CD4-positive, CD25-positive, alpha-beta regulatory T cell (primary cell): ENCODE results near the gene CD276. TPM values are rescaled to one million over a fixed set of nuclear protein-coding genes. Genes with fewer than 3 reads are reported as not detected.

Experiments
- ATAC-seq, 2 donors: fragments of 150-1000 bp; cut with Tn5 transposase; one replicate each; pipeline ENCODE4 v1.10.0; 2021; ENCODE audit warnings: low read depth in 2 of 2, moderate number of reproducible peaks in 2 of 2, moderate library complexity in 1 of 2
- DNase-seq, 3 donors: peaks; one replicate each; pipeline versions ENCODE4 v3.0.0 to v3.0.0-alpha.2; 2012 to 2022; ENCODE audit warnings: mixed read lengths in 1 of 3
- H3K27ac ChIP-seq: one replicate; pipeline ENCODE4 v1.7.0; 2013; ENCODE audit warnings: mild to moderate bottlenecking, low read length; ENCODE audit not compliant: insufficient read depth, poor library complexity, severe bottlenecking
- H3K27me3 ChIP-seq: one replicate; pipeline ENCODE4 v1.7.0; 2013; ENCODE audit warnings: low read length; ENCODE audit not compliant: control insufficient read depth, insufficient read depth
- H3K36me3 ChIP-seq: one replicate; pipeline ENCODE4 v1.7.0; 2013; ENCODE audit warnings: mild to moderate bottlenecking, low read length, moderate library complexity; ENCODE audit not compliant: control insufficient read depth, insufficient read depth
- H3K4me1 ChIP-seq: 2 replicates; pipeline ENCODE4 v1.7.0; 2013; ENCODE audit warnings: mild to moderate bottlenecking, low read length; ENCODE audit not compliant: insufficient read depth, control insufficient read depth, poor library complexity, severe bottlenecking
- H3K4me3 ChIP-seq: one replicate; pipeline ENCODE4 v1.7.0; 2013; ENCODE audit warnings: low read depth, mild to moderate bottlenecking, low read length, moderate library complexity
- H3K9me3 ChIP-seq, 2 experiments: 1 replicate in 1 of 2; 2 replicates in 1 of 2; pipeline ENCODE4 v1.7.0; 2013; ENCODE audit warnings: low read length in 2 of 2, mild to moderate bottlenecking in 1 of 2, moderate library complexity in 1 of 2; ENCODE audit not compliant: control insufficient read depth in 2 of 2
- H3K27ac Mint-ChIP-seq, 3 donors: one replicate each; pipeline ENCODE4 v1.8.0; 2020 to 2022; ENCODE audit warnings: mild to moderate bottlenecking in 3 of 3, mixed read lengths in 3 of 3, moderate library complexity in 2 of 3
- H3K27me3 Mint-ChIP-seq: one replicate; pipeline ENCODE4 v1.8.0; 2022; ENCODE audit warnings: mild to moderate bottlenecking, mixed read lengths
- H3K36me3 Mint-ChIP-seq: one replicate; pipeline ENCODE4 v1.8.0; 2020; ENCODE audit warnings: mixed read lengths
- H3K4me1 Mint-ChIP-seq, 4 donors: one replicate each; pipeline ENCODE4 v1.8.0; 2020 to 2022; ENCODE audit warnings: mixed read lengths in 4 of 4, mild to moderate bottlenecking in 1 of 4
- H3K4me3 Mint-ChIP-seq, 4 donors: one replicate each; pipeline ENCODE4 v1.8.0; 2020 to 2022; ENCODE audit warnings: mild to moderate bottlenecking in 4 of 4, mixed read lengths in 4 of 4, moderate library complexity in 3 of 4
- H3K9me3 Mint-ChIP-seq, 7 donors: one replicate each; pipeline ENCODE4 v1.8.0; 2020 to 2022; ENCODE audit warnings: mixed read lengths in 7 of 7, mild to moderate bottlenecking in 3 of 7, moderate library complexity in 2 of 7
- polyA plus RNA-seq, 4 donors: library from polyadenylated mRNA; unstranded; fragments of 300-500 nt; fragmentation: Illumina TruSeq; gene quantifications; one replicate each; pipeline ENCODE4 v1.2.3, GENCODE V29; 2021
- total RNA-seq: library from RNA; stranded (reverse); gene quantifications from one replicate; pipeline ENCODE4 v1.2.3, GENCODE V29; 2022

CD276 gene
- total and polyA plus RNA-seq, 5 donors from 2014 or later: not detected

DNA sequence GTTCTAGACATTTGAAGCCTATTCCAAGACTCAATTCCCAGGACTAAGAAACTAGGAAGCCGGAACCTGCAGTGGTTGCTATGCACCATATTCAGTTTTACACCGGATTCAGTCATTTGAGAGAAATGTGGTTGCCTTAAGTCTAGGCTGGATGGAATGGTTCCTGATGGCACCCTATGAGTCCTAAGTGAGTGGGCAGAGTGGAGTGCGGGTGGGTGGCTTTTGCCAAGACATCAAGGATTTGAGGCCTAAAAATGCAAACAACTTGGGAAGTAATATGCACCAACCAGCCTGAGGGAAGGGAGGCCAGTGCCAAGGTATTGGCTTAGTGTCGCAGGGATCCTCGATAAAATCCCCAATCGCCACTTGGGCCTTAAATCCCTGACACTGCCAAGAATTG, 4.2 kb upstream of the CD276 start:
- Mint-ChIP-seq H3K36me3 (no peaks in the 10 kb centered on the region), H3K27me3 (peaks cover 34% of the 10 kb centered on the region), H3K4me3 (no peak overlapping the region), H3K9me3 (no peaks in the 10 kb centered on the region), H3K4me1 (peaks cover 0 to 12% (median 3%) of the 10 kb centered on the region in 4 donors), H3K27ac (no peak overlapping the region)
- peaks cover 4% of the 10 kb centered on the region for H3K27me3 ChIP-seq
- H3K27ac ChIP-seq: no peak overlapping the region
- no peaks in the 10 kb centered on the region for H3K9me3 ChIP-seq
- peaks cover 12% of the 10 kb centered on the region for H3K4me1 ChIP-seq
- H3K4me3 ChIP-seq: no peak overlapping the region
- DNase-seq: no peak
- no peaks in the 10 kb centered on the region for H3K36me3 ChIP-seq
- ATAC-seq: no peak

DNA sequence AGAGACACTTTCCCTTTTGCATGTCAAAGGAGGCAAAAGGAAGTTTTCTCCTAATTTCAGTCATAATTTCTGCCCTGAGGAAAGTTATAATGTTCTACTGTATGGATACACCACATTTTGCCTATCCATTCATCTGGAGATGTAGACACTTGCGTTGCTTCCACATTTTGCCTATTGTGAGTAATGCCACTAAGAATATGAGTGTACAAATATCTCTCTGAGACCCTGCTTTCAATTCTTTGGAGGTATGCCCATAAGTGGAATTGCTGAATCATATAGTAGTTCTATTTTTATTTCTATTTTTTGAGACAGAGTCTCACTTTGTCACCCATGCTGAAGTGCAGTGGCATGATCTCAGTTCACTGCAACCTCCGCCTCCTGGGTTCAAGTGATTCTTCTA, 3.6 kb upstream of the CD276 start:
- no peak overlapping the region for H3K27ac ChIP-seq
- ATAC-seq (no peak), DNase-seq (no peak)
- no peaks in the 10 kb centered on the region for H3K36me3 ChIP-seq
- H3K4me1 ChIP-seq: peaks cover 15% of the 10 kb centered on the region
- peaks cover 6% of the 10 kb centered on the region for H3K27me3 ChIP-seq
- no peaks in the 10 kb centered on the region for H3K9me3 ChIP-seq
- Mint-ChIP-seq H3K9me3 (peaks cover 0 to 2% (median 0%) of the 10 kb centered on the region in 7 donors), H3K36me3 (no peaks in the 10 kb centered on the region), H3K27me3 (peaks cover 40% of the 10 kb centered on the region), H3K4me3 (no peak overlapping the region), H3K27ac (no peak overlapping the region), H3K4me1 (peaks cover 0 to 14% (median 3%) of the 10 kb centered on the region in 4 donors)
- no peak overlapping the region for H3K4me3 ChIP-seq

DNA sequence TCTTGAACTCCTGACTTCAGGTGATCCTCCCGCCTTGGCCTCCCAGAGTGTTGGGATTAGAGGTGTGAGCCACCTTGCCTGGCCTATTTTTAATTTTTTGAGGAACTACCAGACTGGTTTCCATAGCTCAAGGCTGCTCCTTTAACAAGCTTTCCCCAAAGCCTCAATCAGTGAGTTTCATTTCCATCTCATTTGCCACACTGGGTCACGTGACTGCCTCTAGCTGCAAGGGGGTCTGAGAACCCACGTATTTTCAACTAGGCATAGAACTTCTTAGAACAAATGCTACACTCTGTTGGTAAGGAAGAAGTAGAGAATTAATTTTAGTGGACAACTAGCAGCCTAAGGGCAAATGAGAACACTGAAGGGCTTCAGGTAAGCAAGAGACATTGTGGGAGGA, 3.1 kb upstream of the CD276 start:
- H3K27ac Mint-ChIP-seq: no peak overlapping the region
- H3K27ac ChIP-seq: no peak overlapping the region
- peaks cover 9% of the 10 kb centered on the region for H3K27me3 ChIP-seq
- peaks cover 0 to 14% (median 3%) of the 10 kb centered on the region in 4 donors for H3K4me1 Mint-ChIP-seq
- H3K9me3 Mint-ChIP-seq: peaks cover 0 to 2% (median 0%) of the 10 kb centered on the region in 7 donors
- H3K4me3 ChIP-seq: no peak overlapping the region
- no peaks in the 10 kb centered on the region for H3K36me3 ChIP-seq
- H3K27me3 Mint-ChIP-seq: peaks cover 45% of the 10 kb centered on the region
- H3K4me3 Mint-ChIP-seq: no peak overlapping the region
- DNase-seq (no peak), ATAC-seq (no peak)
- no peaks in the 10 kb centered on the region for H3K9me3 ChIP-seq
- H3K36me3 Mint-ChIP-seq: no peaks in the 10 kb centered on the region
- H3K4me1 ChIP-seq: peaks cover 15% of the 10 kb centered on the region

DNA sequence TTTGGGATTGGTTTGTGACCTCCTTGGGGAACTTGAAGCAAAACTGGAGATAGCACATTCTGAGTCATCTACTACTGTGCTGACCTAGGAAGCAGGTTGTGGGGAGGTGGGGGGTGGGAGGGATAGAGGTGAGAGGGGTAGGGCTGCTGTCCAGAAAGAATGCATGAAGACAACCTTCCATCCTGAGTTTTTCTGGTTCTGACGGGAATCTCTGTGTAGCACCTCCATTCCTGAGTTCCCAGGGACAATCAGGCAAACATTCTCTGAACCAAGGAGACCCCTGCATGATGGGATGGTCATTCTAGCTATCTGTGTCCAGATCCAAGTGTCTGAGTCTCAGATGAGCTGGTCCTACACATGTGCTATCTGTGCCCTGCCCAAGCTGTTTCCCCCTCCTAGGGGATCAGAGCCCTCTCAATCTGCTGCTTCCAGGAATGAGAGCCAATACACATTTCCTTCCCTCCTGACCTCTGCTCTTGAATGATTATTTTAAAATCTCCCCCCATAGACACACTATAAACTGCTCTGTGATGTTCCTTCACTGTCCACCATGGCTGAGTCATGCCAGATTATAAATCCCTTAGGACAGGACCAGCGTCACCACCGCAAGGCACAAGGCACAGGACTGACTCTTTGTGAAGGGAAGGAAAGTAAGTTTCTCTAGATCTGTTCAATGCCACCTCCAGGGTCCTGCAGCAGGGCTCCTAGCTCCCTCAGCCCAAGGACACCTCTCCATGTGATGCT, 2.2 kb upstream of the CD276 start:
- H3K4me3 ChIP-seq: no peak overlapping the region
- Mint-ChIP-seq H3K4me3 (no peak overlapping the region), H3K27me3 (peaks cover 52% of the 10 kb centered on the region), H3K4me1 (peaks cover 0 to 14% (median 3%) of the 10 kb centered on the region in 4 donors), H3K9me3 (peaks cover 0 to 2% (median 0%) of the 10 kb centered on the region in 7 donors), H3K36me3 (no peaks in the 10 kb centered on the region), H3K27ac (no peak overlapping the region)
- no peak overlapping the region for H3K27ac ChIP-seq
- peaks cover 15% of the 10 kb centered on the region for H3K27me3 ChIP-seq
- no peaks in the 10 kb centered on the region for H3K9me3 ChIP-seq
- DNase-seq: no peak
- H3K4me1 ChIP-seq: peaks cover 15% of the 10 kb centered on the region
- no peaks in the 10 kb centered on the region for H3K36me3 ChIP-seq
- ATAC-seq: no peak

DNA sequence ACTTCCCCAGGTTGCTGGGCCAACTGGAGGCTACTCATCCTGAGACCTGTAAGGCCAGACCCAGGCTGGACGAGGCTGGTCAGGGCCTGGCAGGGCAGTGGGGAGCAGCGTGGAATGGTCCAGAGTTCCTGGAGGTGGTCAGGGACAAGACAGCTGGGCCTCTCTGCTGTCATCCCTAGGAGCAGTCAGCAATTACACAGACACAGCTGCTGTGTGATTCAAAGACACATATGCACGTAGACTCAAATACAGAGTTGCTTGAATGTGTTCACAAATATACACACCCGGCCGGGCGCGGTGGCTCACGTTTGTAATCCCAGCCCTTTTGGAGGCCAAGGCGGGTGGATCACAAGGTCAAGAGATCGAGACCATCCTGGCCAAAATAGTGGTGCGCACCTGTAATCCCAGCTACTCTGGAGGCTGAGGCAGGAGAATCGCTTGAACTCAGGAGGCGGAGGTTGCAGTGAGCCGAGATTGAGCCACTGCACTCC, 1.5 kb upstream of the CD276 start:
- peaks cover 15% of the 10 kb centered on the region for H3K4me1 ChIP-seq
- no peak overlapping the region for H3K27ac ChIP-seq
- no peak overlapping the region for H3K4me3 Mint-ChIP-seq
- peaks cover 15% of the 10 kb centered on the region for H3K27me3 ChIP-seq
- no peak overlapping the region for H3K4me3 ChIP-seq
- peaks cover 0 to 14% (median 3%) of the 10 kb centered on the region in 4 donors for H3K4me1 Mint-ChIP-seq
- peaks cover 0 to 4% (median 0%) of the 10 kb centered on the region in 7 donors for H3K9me3 Mint-ChIP-seq
- DNase-seq (no peak), ATAC-seq (no peak)
- H3K27me3 Mint-ChIP-seq: peaks cover 52% of the 10 kb centered on the region
- H3K9me3 ChIP-seq: no peaks in the 10 kb centered on the region
- no peaks in the 10 kb centered on the region for H3K36me3 ChIP-seq
- no peaks in the 10 kb centered on the region for H3K36me3 Mint-ChIP-seq
- H3K27ac Mint-ChIP-seq: no peak overlapping the region

DNA sequence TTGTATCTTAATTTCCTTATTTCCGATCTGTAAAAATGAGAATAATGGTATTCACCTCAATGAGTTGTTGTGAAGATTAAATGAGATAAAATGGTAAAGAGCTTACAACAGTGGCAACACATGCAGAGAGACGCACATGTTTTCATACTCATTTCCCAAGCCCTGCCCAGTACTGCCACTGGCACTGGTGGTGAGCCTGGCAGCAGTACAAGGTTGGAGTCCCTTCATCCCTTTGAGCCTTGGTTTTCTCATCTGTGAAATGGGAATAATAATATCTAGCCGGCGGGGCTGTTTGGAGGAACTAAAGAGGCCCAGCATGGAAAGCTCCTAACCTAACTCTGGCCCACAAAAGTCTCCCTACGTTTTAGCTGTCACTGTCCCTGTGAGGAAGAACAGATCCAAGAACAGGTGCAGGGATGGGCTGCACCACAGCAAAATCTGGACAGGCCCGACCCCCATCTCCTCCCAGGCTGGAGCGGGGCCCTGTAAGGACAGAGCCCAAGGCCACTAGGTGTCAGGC, 866 bp upstream of the CD276 start:
- Mint-ChIP-seq H3K27me3 (peaks cover 52% of the 10 kb centered on the region), H3K4me1 (peaks cover 0 to 14% (median 3%) of the 10 kb centered on the region in 4 donors), H3K9me3 (peaks cover 0 to 6% (median 0%) of the 10 kb centered on the region in 7 donors), H3K4me3 (peak overlapping the region in 3 of 4 donors; percentile 33 to 74 (median 72)), H3K27ac (no peak overlapping the region), H3K36me3 (no peaks in the 10 kb centered on the region)
- DNase-seq (no peak), ATAC-seq (no peak)
- peaks cover 15% of the 10 kb centered on the region for H3K4me1 ChIP-seq
- H3K27ac ChIP-seq: no peak overlapping the region
- H3K4me3 ChIP-seq: no peak overlapping the region
- no peaks in the 10 kb centered on the region for H3K9me3 ChIP-seq
- no peaks in the 10 kb centered on the region for H3K36me3 ChIP-seq
- H3K27me3 ChIP-seq: peaks cover 15% of the 10 kb centered on the region

DNA sequence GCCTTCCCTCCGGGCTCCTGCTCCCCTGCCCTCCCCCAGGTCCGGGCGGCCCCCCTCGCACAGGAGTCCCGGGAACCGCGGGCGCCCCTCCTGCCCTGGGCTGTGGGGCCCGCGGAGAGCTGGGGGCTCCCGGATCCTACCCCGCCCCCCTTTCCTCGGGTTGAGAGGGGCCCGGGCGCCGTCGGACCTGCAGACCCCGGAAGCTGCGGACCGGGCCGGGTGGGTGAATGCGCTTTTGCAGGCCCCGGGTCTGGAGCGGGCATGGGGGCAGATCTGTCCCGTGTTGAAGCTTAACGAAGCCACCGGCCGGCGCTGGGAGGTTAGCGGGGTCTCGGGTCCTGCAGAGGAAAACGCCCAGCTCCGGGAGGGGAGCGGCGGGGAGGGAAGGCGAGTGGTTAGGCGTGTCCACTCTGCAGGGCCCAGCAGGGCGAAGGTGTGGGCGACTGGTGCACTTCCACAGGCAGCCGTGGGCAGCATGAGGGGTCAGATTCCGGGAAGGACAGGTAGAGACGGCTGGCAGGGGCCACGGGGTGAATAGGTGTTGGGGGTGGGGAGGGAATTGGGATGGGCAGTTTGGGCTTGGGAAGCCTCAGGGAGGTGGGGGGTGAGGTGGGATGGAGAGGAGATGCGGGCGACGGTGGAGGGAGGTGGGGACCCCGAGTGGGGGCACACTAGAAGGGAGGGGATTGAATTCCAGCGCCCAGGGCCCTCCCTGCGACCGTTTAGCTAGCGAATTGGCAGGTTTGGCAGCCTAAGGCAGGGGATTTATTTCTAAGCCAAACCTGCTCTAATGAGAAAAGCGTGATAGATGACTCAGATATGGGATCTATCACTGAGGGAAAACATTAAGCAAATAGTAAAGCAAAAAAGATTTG, 635 bp downstream of the CD276 start:
- no peaks in the 10 kb centered on the region for H3K9me3 ChIP-seq
- H3K4me1 ChIP-seq: peaks cover 15% of the 10 kb centered on the region
- Mint-ChIP-seq H3K27me3 (peaks cover 47% of the 10 kb centered on the region), H3K9me3 (peaks cover 0 to 6% (median 0%) of the 10 kb centered on the region in 7 donors), H3K4me3 (peak overlapping the region in 3 of 4 donors; percentile 29 to 60 (median 43)), H3K27ac (no peak overlapping the region), H3K4me1 (peaks cover 0 to 14% (median 3%) of the 10 kb centered on the region in 4 donors), H3K36me3 (no peaks in the 10 kb centered on the region)
- no peaks in the 10 kb centered on the region for H3K36me3 ChIP-seq
- ATAC-seq (no peak), DNase-seq (no peak)
- peaks cover 18% of the 10 kb centered on the region for H3K27me3 ChIP-seq
- H3K27ac ChIP-seq: no peak overlapping the region
- no peak overlapping the region for H3K4me3 ChIP-seq
